Trophoblast cell (in vitro differentiated cells and primary cell): ENCODE data around the gene UBR1.
"Not testable (repeated sequence)": the region's sequence is repeated elsewhere in the genome, so short reads cannot be mapped to it uniquely, and the experiment has no call there.

Experiments used
- DNase-seq, 2 donors: peaks; one replicate each; pipeline ENCODE4 v3.0.0-alpha.2; 2016
- H2AFZ ChIP-seq: 2 replicates; pipeline ENCODE4 v1.6.1; 2013; ENCODE audit warnings: low read length, moderate library complexity, mild to moderate bottlenecking; ENCODE audit not compliant: insufficient read depth, poor library complexity
- H2AK5ac ChIP-seq: 2 replicates; pipeline ENCODE4 v1.6.1; 2013; ENCODE audit warnings: mild to moderate bottlenecking, low read length
- H2BK120ac ChIP-seq: 2 replicates; pipeline ENCODE4 v1.6.1; 2013; ENCODE audit warnings: low read length, mild to moderate bottlenecking, moderate library complexity; ENCODE audit not compliant: insufficient read depth, poor library complexity
- H2BK12ac ChIP-seq: 2 replicates; pipeline ENCODE4 v1.6.1; 2013; ENCODE audit warnings: mild to moderate bottlenecking, low read length, moderate library complexity
- H2BK5ac ChIP-seq: 2 replicates; pipeline ENCODE4 v1.6.1; 2013; ENCODE audit warnings: low read length, low read depth, moderate library complexity, mild to moderate bottlenecking; ENCODE audit not compliant: poor library complexity
- H3K14ac ChIP-seq: 2 replicates; pipeline ENCODE4 v1.6.1; 2013; ENCODE audit warnings: mild to moderate bottlenecking, low read length
- H3K18ac ChIP-seq: 2 replicates; pipeline ENCODE4 v1.6.1; 2013; ENCODE audit warnings: mild to moderate bottlenecking, low read length
- H3K23ac ChIP-seq: 2 replicates; pipeline ENCODE4 v1.6.1; 2013; ENCODE audit warnings: low read length
- H3K27ac ChIP-seq: 2 replicates; pipeline ENCODE4 v1.5.1; 2013; ENCODE audit warnings: low read depth, mild to moderate bottlenecking, inconsistent platforms, low read length, moderate library complexity
- H3K27me3 ChIP-seq: 2 replicates; pipeline ENCODE4 v1.6.1; 2013; ENCODE audit warnings: inconsistent platforms, mild to moderate bottlenecking, low read length, moderate library complexity; ENCODE audit not compliant: insufficient read depth
- H3K36me3 ChIP-seq, 2 experiments: 1 replicate in 1 of 2; 2 replicates in 1 of 2; pipeline ENCODE4 v1.6.1; 2013; ENCODE audit warnings: low read length in 2 of 2, mild to moderate bottlenecking in 2 of 2, moderate library complexity in 1 of 2; ENCODE audit not compliant: insufficient read depth in 2 of 2, control insufficient read depth in 1 of 2
- H3K4ac ChIP-seq: 2 replicates; pipeline ENCODE4 v1.6.1; 2013; ENCODE audit warnings: low read depth, mild to moderate bottlenecking, low read length, moderate library complexity
- H3K4me1 ChIP-seq, 2 experiments: 1 replicate in 1 of 2; 2 replicates in 1 of 2; pipeline ENCODE4 v1.6.1; 2013; ENCODE audit warnings: low read length in 2 of 2, mild to moderate bottlenecking in 2 of 2, moderate library complexity in 1 of 2; ENCODE audit not compliant: insufficient read depth in 2 of 2, control insufficient read depth in 1 of 2
- H3K4me2 ChIP-seq: 2 replicates; pipeline ENCODE4 v1.6.1; 2013; ENCODE audit warnings: inconsistent platforms, mild to moderate bottlenecking, low read length, moderate library complexity
- H3K4me3 ChIP-seq: 2 replicates; pipeline ENCODE4 v1.5.1; 2013; ENCODE audit warnings: mild to moderate bottlenecking, low read depth, low read length, inconsistent platforms
- H3K79me1 ChIP-seq: one replicate; pipeline ENCODE4 v1.6.1; 2013; ENCODE audit warnings: low read length
- H3K79me2 ChIP-seq: 2 replicates; pipeline ENCODE4 v1.6.1; 2013; ENCODE audit warnings: low read length, mild to moderate bottlenecking; ENCODE audit not compliant: control insufficient read depth, insufficient read depth, poor library complexity
- H3K9ac ChIP-seq: 2 replicates; pipeline ENCODE4 v1.6.1; 2013; ENCODE audit warnings: mild to moderate bottlenecking, low read length
- H3K9me3 ChIP-seq: 2 replicates; pipeline ENCODE4 v1.6.1; 2013; ENCODE audit warnings: low read depth, mild to moderate bottlenecking, control low read depth, inconsistent platforms, low read length; ENCODE audit not compliant: insufficient read depth
- H4K12ac ChIP-seq: 2 replicates; pipeline ENCODE4 v1.6.1; 2013; ENCODE audit warnings: low read depth, mild to moderate bottlenecking, low read length, moderate library complexity
- H4K8ac ChIP-seq: 2 replicates; pipeline ENCODE4 v1.6.1; 2013; ENCODE audit warnings: low read depth, mild to moderate bottlenecking, low read length, moderate library complexity
- H4K91ac ChIP-seq: one replicate; pipeline ENCODE4 v1.6.1; 2013; ENCODE audit warnings: low read depth, mild to moderate bottlenecking, low read length, moderate library complexity
- WGBS: extraction: QIAGEN DNeasy Blood & Tissue Kit; methylation state at CpG from one replicate; pipeline ENCODE4 v1.1.7; 2013; ENCODE audit warnings: missing lambda C conversion rate; ENCODE audit not compliant: insufficient read length, insufficient coverage; ENCODE audit errors: extremely low coverage; 5-methylcytosine and 5-hydroxymethylcytosine counted together

Gene UBR1

DNA sequence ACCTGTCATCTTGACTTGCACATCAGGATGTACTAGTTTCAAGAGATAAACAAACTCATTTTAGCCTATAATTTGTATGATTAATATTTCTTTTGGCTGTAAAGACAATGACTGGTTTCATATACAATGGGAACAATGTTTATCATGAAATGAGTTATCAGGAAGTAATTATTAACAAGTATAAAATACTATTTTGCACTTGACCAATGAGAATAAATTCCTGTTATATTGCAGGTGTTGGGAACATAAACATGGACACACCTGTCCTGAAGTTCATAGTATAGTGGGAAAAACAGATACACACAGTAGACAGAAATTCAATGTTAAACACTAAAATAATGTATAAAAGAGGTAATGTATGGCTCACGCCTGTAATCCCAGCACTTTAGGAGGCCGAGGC is 56.9 kb downstream of the UBR1 start:
- Histone ChIP-seq H3K36me3 (peaks cover 8 to 11% of the 10 kb centered on the region in 2 experiments), H3K4me2 (no peak overlapping the region), H3K14ac (no peak overlapping the region), H3K23ac (no peak overlapping the region), H2AK5ac (no peak overlapping the region), H3K4me1 (no peaks in the 10 kb centered on the region), H3K9ac (no peak overlapping the region), H3K9me3 (no peaks in the 10 kb centered on the region), H2BK5ac (no peak overlapping the region), H4K91ac (no peak overlapping the region), H2AFZ (no peak overlapping the region), H4K12ac (no peak overlapping the region), H3K27ac (no peak overlapping the region), H3K18ac (no peak overlapping the region), H3K27me3 (no peaks in the 10 kb centered on the region), H2BK120ac (no peak overlapping the region), H3K79me2 (no peaks in the 10 kb centered on the region), H3K79me1 (no peaks in the 10 kb centered on the region), H4K8ac (no peak overlapping the region), H3K4ac (no peak overlapping the region), H2BK12ac (no peak overlapping the region), H3K4me3 (no peak overlapping the region)
- WGBS = no CpG with 5 or more reads among the region's 2 CpGs
- no peak for DNase-seq

DNA sequence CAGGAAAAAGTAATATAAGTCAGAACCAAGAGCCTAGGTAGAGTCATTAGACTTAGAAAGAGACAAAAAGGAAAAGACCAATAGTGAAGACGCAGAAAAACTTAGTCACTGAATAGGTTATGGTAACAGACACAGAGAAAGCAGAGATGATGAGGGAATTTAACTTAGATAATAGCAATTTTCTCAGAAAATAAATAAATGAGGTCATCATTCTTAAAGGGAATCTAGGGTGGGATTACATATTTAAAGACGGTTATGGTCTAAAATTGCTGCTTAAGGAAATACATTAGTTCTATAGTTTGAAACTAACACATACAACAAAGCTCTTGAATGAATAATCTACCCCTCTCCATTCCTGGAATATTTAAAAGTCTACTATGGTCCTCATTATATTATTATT is 59.4 kb downstream of the UBR1 start:
- H3K79me2 ChIP-seq = no peaks in the 10 kb centered on the region
- no peak overlapping the region for H3K23ac ChIP-seq
- H3K27ac ChIP-seq = no peak overlapping the region
- no peak overlapping the region for H2AK5ac ChIP-seq
- no peak overlapping the region for H3K9ac ChIP-seq
- H3K4ac ChIP-seq = no peak overlapping the region
- no peaks in the 10 kb centered on the region for H3K4me1 ChIP-seq
- no peaks in the 10 kb centered on the region for H3K27me3 ChIP-seq
- H4K91ac ChIP-seq = no peak overlapping the region
- H2BK12ac ChIP-seq = no peak overlapping the region
- no peak overlapping the region for H2BK120ac ChIP-seq
- WGBS = no CpG with 5 or more reads among the region's 2 CpGs
- H3K4me2 ChIP-seq = no peak overlapping the region
- no peak overlapping the region for H3K4me3 ChIP-seq
- H3K9me3 ChIP-seq = no peaks in the 10 kb centered on the region
- no peak overlapping the region for H2BK5ac ChIP-seq
- H4K8ac ChIP-seq = no peak overlapping the region
- DNase-seq = no peak
- peaks cover 10 to 13% of the 10 kb centered on the region in 2 experiments for H3K36me3 ChIP-seq
- no peak overlapping the region for H2AFZ ChIP-seq
- H4K12ac ChIP-seq = no peak overlapping the region
- no peaks in the 10 kb centered on the region for H3K79me1 ChIP-seq
- no peak overlapping the region for H3K18ac ChIP-seq
- no peak overlapping the region for H3K14ac ChIP-seq

DNA sequence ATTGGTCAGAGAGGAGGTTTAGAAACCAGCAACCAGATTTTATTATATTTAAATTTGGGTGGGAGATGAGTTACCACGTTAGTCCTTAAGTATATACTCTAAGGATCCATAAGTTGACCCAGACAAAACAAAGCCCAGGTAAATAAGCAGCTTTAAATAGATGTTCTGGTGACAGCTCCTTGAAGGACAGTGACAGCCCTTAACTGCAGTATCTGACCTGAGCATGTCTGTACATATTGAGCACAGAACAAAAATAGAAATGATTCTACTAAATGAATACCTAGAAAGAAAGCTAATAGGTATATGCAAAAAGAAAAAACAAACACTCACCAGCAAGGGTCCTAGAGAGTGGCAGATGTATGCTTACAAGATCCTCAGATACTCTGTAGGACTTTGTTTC is 63.0 kb downstream of the UBR1 start:
- H3K9me3 ChIP-seq = no peaks in the 10 kb centered on the region
- no peak overlapping the region for H2AK5ac ChIP-seq
- no peak overlapping the region for H3K4me2 ChIP-seq
- no peak for DNase-seq
- no peaks in the 10 kb centered on the region for H3K79me2 ChIP-seq
- H4K12ac ChIP-seq = no peak overlapping the region
- no peaks in the 10 kb centered on the region for H3K79me1 ChIP-seq
- no peak overlapping the region for H3K23ac ChIP-seq
- H2BK12ac ChIP-seq = no peak overlapping the region
- H3K14ac ChIP-seq = no peak overlapping the region
- H3K36me3 ChIP-seq = peaks cover 9 to 12% of the 10 kb centered on the region in 2 experiments
- H3K4ac ChIP-seq = no peak overlapping the region
- H3K4me1 ChIP-seq = no peaks in the 10 kb centered on the region
- no peaks in the 10 kb centered on the region for H3K27me3 ChIP-seq
- no peak overlapping the region for H2BK120ac ChIP-seq
- no peak overlapping the region for H4K91ac ChIP-seq
- H3K27ac ChIP-seq = no peak overlapping the region
- H3K18ac ChIP-seq = no peak overlapping the region
- H3K4me3 ChIP-seq = no peak overlapping the region
- H4K8ac ChIP-seq = no peak overlapping the region
- H2BK5ac ChIP-seq = no peak overlapping the region
- no peak overlapping the region for H2AFZ ChIP-seq
- no peak overlapping the region for H3K9ac ChIP-seq
- WGBS = no CpG with 5 or more reads among the region's 1 CpG

DNA sequence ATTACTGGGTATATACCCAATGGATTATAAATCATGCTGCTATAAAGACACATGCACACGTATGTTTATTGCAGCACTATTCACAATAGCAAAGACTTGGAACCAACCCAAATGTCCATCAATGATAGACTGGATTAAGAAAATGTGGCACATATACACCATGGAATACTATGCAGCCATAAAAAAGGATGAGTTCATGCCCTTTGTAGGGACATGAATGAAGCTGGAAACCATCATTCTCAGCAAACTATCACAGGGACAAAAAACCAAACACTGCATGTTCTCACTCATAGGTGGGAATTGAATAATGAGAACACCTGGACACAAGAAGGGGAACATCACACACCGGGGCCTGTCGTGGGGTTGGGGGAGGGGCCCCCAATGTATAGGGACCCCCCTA is 64.8 kb downstream of the UBR1 start:
- H3K14ac ChIP-seq, H4K91ac ChIP-seq: not testable (repeated sequence)

More for the DNA sequence above, 64.8 kb downstream of the UBR1 start:
- H3K36me3 ChIP-seq = peaks cover 9 to 12% of the 10 kb centered on the region in 2 experiments
- H3K27me3 ChIP-seq, H3K18ac ChIP-seq, H3K79me2 ChIP-seq, H3K4me2 ChIP-seq, H3K9ac ChIP-seq, H3K4ac ChIP-seq, H2BK12ac ChIP-seq, H3K23ac ChIP-seq, H3K79me1 ChIP-seq, H4K12ac ChIP-seq, H3K27ac ChIP-seq, H2BK120ac ChIP-seq, H3K4me3 ChIP-seq, H2BK5ac ChIP-seq, H3K9me3 ChIP-seq, H2AFZ ChIP-seq, H2AK5ac ChIP-seq, H4K8ac ChIP-seq, DNase-seq, H3K4me1 ChIP-seq: not testable (repeated sequence)
- no CpG with 5 or more reads among the region's 3 CpGs for WGBS
